IPS-11a (cell line): Measurements from ENCODE around the gene SHROOM4.

Experiments used
- H3K4me3 ChIP-seq: one replicate; pipeline ENCODE4 v1.5.1; 2013; ENCODE audit warnings: low read depth, low read length, control low read depth

Gene SHROOM4

GRCh38 chrX:50779694-50780093 is 34.3 kb downstream of the SHROOM4 start:
- no peak overlapping the region for H3K4me3 ChIP-seq

- H3K4me3 ChIP-seq = no peak overlapping the region
Measured at GRCh38 chrX:50778272-50778671, 35.7 kb downstream of the SHROOM4 start.

GRCh38 chrX:50776248-50776647 is 37.7 kb downstream of the SHROOM4 start:
- no peak overlapping the region for H3K4me3 ChIP-seq

DNA sequence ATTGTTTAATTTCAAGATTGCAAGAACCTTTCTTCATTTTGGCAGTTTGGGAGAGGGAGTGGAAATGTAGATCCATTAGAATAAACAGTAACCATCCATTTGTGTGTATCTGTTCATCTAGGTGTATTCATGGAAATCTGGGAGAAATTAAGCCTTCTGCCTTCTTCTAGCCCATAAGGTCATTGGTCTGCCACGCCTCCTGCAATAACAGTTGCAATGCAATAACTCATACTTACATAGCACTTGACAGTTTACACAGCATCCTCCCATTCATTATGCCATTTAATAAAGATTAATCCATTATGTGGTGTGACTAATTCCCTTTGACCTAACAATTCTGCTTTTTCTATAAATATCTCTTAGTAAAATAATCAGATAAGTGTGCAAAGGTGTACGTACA is 42.6 kb downstream of the SHROOM4 start:
- no peak overlapping the region for H3K4me3 ChIP-seq

DNA sequence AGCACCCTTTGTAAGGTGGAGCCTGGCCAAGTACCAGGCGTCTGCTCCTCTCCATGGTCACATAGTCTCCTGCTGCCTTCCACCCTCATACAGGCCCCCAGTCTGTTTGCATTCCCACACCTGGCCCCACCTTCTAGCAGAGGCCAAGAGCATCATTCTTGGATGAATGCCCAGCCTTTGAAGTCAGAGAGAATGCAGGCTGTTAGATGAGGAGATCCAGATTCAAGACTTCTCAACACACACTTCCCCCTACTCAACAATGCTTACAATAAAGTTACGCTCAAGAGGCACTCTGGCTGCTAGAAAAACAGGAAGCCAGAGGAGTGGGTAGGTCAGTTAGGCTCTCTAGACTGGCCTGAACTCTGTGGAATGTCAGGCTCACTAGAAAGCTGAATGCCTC is 43.3 kb downstream of the SHROOM4 start:
- H3K4me3 ChIP-seq = no peak overlapping the region

- no peak overlapping the region for H3K4me3 ChIP-seq
Measured at GRCh38 chrX:50769389-50770063, 44.5 kb downstream of the SHROOM4 start.

DNA sequence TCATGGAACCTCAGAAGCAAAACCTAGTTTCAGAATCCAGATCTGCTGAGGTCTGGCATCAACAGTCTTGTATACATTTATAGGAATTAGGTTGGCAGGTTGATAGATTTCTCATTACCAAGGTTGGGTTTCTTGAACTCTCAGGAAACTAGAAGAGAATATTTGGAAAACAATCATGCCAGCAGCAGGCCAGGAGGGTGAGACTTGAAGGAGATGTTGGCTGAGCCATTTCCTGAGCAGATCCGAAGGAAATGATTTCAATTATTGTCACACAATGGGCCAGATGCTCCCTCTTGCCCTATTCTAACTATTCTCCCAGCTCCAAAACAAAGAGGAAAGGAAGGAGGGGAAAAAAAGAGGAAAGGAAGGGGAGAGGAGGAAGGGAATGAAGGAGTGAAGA is 45.2 kb downstream of the SHROOM4 start:
- no peak overlapping the region for H3K4me3 ChIP-seq

- H3K4me3 ChIP-seq = no peak overlapping the region
Measured at GRCh38 chrX:50765986-50766385, 48.0 kb downstream of the SHROOM4 start.

GRCh38 chrX:50762578-50762977 is 51.4 kb downstream of the SHROOM4 start:
- H3K4me3 ChIP-seq = no peak overlapping the region

DNA sequence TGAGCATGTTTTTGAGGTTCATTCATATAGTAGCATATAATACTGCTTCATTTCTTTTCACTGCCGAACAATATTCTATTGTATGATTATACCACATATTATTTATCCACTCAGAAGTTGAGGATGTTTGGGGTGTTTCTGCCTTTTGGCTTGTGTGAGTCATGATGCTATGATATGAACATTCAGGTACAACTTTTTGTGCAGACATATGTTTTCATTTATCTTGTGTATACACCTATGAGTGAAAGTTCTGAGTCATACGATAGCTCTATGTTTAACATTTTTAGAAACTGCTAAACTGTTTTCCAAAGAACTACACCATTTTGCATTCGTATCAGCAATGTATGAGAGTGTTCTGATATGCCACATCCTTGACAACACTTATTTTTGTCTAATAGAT is 57.7 kb downstream of the SHROOM4 start:
- H3K4me3 ChIP-seq = no peak overlapping the region

DNA sequence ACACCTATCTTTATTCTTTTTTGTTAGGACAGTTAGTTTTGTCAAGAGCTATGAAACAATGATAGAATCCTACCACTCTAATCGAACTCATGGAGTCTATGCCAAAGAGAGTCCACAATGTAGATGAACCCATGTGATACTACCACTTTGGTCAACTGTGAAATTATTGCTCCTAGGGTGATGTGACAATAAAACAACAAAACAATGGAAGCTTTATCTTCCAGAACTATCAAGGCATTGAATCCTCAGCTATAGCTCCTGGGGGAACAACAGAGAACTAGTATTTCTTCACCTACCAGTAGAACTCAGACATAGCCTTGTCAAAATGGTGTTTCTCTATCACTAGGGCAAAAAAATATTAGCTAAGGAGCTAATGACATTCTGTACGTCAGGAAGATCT is 62.9 kb downstream of the SHROOM4 start:
- no peak overlapping the region for H3K4me3 ChIP-seq

- H3K4me3 ChIP-seq = no peak overlapping the region
Measured at GRCh38 chrX:50747471-50747900, 66.5 kb downstream of the SHROOM4 start.

GRCh38 chrX:50736656-50737055 is 77.3 kb downstream of the SHROOM4 start:
- H3K4me3 ChIP-seq = no peak overlapping the region

- H3K4me3 ChIP-seq = no peak overlapping the region
Measured at GRCh38 chrX:50726296-50726695, 87.7 kb downstream of the SHROOM4 start.

DNA sequence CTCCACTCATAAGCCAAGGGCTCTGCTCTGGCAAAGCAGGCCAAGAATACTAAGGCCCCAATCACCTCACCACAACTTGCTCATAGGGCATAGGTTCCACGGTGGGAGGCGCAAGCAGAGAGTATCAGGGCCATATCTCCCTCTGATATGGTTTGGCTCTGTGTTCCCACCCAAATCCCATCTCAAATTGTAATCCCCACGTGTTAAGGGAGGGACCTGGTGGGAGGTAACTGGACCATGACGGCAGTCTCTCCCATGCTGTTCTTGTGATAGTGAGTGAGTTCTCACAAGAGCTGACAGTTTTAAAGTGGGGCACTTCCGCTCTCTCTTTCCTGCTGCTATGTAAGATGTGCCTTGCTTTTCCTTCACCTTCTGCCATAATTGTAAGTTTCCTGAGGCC is 88.7 kb downstream of the SHROOM4 start:
- H3K4me3 ChIP-seq = no peak overlapping the region

- H3K4me3 ChIP-seq = no peak overlapping the region
Measured at GRCh38 chrX:50723006-50723405, 91.0 kb downstream of the SHROOM4 start.

DNA sequence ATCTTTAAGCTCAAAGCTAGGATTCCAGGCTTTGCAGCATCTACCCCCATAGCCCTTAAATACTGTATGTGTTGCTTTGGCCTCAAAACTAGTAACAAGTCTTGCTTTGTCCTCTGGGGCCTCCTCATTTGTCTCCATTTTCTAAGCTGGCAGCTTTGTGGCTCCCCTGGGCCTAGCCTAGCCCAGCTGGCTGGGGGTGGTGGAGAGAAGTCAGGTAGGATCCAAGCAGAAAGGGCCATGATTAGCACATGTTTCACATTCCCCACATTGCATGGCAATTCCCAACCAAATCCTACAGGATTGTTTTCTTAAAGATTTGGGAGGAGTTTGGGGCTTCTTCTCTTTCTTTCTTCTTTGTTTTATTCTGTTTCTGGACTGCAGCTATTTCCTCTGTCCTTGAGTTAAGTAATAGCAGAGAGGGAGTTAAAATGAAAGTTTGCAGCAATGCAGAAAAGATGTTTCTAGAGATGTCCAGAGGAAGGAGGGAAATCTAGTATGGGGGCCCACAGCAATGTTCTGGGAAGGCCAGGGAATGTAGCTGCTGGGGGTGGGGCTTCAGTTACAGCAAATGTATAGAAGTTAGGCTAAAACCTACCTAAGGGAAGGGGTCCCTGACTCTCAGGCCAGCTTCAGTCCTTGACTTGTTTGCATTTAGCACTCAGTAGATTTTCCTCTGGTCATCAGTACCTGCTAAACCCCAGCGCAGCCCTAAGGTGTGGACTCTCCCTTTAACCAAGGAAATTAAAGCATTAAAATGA is 92.1 kb downstream of the SHROOM4 start:
- H3K4me3 ChIP-seq = no peak overlapping the region

DNA sequence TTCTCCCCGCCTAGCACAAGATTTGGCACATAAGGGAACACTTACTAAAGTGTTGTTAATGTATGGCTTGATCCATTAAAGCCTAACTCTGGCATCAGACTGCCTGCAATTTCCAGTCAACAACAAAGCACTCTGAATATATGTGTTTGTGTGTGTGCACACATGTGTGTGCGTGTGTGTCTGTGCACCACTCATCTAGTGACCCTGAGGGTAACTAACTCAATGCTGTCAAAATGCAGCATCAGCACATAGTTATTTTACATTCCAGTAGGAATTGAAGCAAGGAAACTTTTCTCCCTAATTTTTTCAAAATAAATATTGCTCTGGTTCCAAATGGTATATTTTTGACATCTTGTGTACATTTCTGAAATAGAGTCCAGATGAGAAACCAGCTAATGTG is 94.4 kb downstream of the SHROOM4 start:
- H3K4me3 ChIP-seq = no peak overlapping the region

DNA sequence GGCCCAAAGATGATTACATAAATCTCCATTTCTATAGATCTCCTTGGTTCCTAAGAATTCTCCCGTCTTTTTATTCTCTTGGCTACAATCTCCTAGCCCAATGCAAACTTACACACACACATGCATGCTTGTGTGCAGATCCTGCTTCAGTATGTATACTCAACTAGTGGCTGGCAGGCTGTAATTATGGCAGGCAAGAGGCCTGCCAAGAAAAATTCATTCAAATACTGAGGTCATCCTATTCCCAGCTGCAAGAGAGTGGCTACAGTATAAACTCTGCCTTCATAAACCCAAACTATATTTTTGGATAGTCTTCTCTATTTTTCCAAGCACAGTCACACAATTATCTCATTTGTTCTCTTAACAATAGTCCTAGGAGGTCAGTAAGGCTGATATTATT is 95.2 kb downstream of the SHROOM4 start:
- H3K4me3 ChIP-seq = no peak overlapping the region

- no peak overlapping the region for H3K4me3 ChIP-seq
Measured at GRCh38 chrX:50716706-50717105, 97.3 kb downstream of the SHROOM4 start.

DNA sequence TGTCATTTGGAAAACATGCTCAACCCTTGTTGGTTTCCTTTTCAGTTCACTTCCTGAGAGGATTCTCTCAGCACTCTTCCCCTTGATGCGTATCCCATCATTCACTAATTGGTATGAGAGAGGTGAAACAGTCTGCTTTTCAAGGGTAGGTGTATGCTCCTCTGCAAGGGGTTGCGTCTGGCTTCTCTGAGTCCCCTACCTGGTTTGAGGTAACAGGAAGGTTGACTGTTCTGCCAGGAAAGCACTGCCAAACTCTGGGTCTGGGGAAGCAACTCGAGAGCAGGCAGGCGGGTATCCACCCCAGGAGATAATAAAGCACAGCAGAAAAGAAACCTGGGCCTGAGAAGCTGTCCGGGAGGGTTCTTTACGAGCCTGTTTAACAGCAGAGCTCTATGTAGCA is 101.2 kb downstream of the SHROOM4 start:
- H3K4me3 ChIP-seq = no peak overlapping the region

DNA sequence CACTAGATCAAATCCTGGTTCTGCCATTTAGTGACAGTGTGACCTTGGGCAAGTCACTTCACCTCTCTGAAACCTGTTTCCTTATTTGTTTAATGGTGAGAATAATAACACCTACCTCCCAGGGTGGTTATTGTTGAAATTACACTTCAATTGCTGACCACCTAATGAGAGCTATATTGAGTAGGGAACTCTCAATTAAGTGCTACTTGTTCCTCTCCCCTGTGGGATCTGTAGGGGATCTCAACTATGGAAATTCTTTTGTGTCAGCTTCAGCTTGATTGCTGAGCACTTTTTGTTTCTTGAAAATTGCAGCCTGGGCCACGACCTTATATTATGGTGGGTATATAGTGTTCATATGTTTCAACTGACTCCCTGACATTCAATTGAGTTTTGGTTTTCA is 102.1 kb downstream of the SHROOM4 start:
- H3K4me3 ChIP-seq = no peak overlapping the region
